GM21717 (cell line): ENCODE measurements around the gene SH3BP5.
"Not testable (repeated sequence)": the region's sequence is repeated elsewhere in the genome, so short reads cannot be mapped to it uniquely, and the experiment has no call there.

ENCODE experiments used
- ATAC-seq: cut with Tn5 transposase; IDR thresholded peaks from one replicate; pipeline ENCODE4 v1.9.1; 2021; ENCODE audit warnings: mild to moderate bottlenecking, moderate library complexity; ENCODE audit not compliant: unreplicated experiment

The SH3BP5 gene

DNA sequence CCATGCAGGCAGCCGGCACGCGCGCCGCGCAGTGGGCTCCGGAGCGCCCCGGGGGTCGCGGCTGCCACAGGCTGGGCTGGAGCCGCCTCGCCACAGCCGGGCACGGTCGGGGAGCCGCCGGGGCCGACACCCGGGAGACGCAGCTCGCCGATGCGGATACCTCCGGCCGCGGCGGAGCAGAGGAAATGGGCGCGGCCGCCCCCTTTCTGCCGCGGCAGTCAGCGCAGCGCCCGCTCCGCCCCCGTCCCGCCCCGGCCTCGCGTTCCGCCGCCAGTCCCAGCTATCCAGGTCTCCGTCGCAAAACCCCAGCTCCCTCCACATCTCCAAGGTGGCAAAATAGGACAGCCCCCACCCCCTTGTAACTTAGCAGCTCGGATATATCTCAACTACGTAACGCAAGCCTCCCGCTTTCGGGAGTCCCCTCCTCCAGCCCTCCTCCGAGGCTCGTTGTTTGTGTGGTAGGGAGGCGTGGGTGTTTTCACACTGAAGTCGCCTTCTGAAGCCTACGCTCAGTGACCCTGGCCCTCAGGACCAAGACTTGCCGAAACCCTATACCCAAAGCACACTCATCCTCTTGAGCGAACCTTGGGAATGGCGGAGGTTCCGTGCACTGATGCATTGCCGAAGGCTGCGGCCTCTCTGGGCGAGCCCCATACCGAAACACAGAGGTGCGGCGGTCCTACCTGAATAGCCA lies at the start of gene SH3BP5:
SH3BP5 (minus strand) TSS at position 182 of the 694 bp plus-strand sequence; CDS start at position 4, 178 bp downstream.
- ATAC-seq, result peak; percentile 64

DNA sequence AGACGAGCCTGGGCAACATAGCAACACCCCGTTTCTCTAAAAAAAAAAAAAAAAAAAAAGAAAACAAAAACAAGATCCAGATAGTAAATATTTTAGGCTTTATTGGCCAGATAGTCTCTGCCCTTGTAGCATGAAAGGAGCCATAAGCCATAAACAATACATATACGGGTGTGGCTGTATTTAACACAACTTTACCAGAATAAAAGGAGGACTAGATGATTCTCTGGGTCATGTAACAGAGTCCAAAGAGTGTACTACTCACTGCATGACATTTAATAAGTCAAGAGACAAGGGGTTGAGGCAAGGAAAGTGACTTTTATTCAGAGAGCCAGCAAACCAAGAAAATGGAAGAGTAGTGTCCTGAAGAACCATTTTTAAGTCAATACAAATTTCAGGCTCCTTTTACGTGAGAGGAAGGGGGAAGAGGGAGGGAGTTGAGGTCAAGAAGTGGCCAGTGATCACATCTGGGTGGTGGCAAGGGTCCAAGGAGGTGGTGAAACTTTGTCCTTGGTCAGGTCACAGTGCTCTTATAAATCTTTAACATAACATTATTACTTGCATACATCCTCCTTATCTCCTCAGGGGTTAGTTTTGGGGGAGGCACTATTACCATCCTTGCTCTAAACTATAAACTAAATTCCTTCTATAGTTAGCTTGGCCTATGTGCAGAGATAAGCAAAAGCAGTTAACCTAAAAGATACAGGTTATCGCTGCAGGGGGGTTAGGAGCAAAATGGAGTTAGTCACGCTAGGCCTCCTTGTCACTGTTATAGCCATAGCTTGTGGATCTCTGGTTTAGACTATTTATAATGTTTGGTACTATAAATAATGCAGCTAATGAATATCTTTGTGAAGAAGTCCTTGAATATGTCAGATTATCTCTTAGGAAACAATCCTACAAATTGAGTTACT lies 48.8 kb upstream of the SH3BP5 start:
- no peak for ATAC-seq

GRCh38 chr3:15377961-15378791 lies 45.8 kb upstream of the SH3BP5 start:
- peak; percentile 83 for ATAC-seq

- no peak for ATAC-seq
Observed at GRCh38 chr3:15375461-15376000, 43.1 kb upstream of the SH3BP5 start.

- no peak for ATAC-seq
Observed at GRCh38 chr3:15372918-15373317, 40.5 kb upstream of the SH3BP5 start.

GRCh38 chr3:15368561-15369135 lies 36.3 kb upstream of the SH3BP5 start:
- ATAC-seq, result no peak

DNA sequence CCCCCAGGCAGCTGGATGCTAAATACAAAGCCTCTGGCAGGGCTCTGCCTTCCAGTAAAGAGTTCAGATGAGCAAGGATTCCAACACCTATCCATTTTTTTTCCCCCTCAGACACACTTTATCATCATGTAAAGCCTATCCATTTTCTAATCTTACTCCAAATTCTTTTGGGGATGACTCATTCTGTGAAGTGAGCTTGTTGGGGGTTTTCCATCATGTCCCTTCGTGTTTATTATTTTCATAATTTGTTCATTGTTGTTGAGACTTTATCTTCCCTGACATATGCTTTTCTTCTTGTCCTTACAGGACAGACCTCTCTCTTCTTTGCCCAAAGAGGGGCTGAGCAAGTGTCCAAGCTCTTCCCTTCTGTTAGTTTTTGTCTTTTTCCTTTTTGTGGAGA lies 34.7 kb upstream of the SH3BP5 start:
- no peak for ATAC-seq

DNA sequence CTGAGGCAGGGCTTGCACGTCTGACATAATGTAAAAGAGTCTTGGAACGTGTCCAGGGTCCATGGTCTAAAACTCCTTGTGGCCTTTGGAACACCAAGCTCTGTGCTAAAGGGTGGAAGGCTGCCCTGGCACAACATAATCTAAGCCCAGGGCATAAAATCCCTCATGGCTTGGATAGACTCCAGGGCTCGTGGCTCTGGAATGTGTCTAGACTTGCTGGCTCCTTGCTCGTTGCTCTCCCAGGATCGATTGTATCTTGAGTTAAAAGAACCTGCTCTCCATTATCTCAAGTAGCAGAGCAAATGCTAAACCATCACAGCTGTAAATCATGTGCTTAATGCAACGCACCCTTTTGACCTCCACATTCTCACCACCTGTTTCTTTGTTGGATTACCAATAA lies 31.7 kb upstream of the SH3BP5 start:
- not testable (repeated sequence) for ATAC-seq

GRCh38 chr3:15361494-15362214 lies 29.3 kb upstream of the SH3BP5 start:
- ATAC-seq, result peak; percentile 74

DNA sequence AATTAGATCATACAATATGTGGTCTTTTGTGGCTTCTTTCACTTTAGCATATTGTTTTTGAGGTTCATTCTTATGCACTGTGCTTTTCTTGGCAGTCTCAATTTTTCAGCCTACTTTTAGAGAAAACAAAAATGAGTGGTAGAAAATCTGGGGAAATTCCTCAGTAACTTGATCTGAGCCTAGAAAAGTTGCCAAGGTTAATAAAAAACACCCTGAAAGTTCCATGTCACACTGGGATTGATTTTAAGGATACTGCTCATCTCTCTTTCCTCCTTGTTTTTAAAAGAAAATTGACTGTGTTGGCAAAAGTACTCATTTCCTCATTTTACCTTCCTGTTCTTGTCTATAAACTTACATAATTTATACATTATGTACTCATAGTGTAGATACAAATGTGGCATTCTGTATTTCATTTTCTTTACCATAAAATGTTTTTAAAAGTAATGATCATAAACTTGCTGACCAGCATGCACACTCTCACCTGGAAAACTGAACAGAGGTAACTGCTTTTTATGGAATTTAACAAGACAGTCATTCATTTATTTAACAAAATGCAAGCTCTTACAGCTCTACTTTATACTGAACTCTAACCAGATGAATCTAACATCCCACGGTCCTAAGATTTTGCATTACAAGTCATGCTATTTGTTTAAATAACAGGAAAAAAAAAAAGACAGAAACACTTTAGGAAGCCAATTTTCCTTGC lies 28.6 kb upstream of the SH3BP5 start:
- peak; percentile 1 for ATAC-seq

- no peak for ATAC-seq
Observed at GRCh38 chr3:15359677-15360397, 27.5 kb upstream of the SH3BP5 start.

GRCh38 chr3:15356651-15357061 lies 24.3 kb upstream of the SH3BP5 start:
- not testable (repeated sequence) for ATAC-seq

DNA sequence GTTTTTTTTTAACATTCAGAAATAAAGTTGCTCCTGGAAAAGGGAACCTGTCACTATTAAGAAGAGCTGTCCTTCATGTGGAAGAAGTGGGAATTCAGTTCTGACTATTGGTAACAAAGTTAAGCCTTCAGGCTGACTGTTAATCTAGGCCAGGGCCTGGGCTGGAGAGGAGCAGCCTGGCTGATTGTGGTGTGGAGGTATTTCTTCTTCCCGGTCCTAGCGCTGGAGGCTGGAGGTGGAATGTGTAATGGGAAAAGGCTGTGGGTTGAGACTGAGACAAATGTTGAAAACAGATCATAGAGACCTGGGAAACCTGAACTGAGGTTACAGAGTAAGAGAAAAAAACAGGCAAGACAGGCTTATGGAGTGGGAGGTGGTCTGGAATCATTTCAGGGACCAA lies 23.8 kb upstream of the SH3BP5 start:
- ATAC-seq, result no peak

DNA sequence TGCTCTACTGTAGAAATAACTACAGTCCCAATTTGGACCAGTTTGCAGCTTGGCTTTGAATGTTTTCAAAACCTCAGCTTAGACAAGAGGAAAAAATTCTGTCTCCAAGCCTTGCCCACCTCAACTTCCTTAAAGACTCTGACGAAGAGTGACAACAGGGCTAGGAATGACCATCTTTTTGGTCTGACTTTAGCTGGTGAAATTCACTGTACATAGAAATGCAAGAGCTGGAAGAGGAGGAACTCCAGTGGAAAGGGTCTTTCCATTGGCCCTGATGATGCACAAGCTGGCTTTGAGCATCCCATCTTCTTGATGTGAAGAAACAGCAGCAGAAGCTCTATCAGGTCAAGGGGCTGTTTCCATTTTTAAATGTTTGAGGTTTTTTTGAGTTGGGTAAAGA lies 22.7 kb upstream of the SH3BP5 start:
- no peak for ATAC-seq

DNA sequence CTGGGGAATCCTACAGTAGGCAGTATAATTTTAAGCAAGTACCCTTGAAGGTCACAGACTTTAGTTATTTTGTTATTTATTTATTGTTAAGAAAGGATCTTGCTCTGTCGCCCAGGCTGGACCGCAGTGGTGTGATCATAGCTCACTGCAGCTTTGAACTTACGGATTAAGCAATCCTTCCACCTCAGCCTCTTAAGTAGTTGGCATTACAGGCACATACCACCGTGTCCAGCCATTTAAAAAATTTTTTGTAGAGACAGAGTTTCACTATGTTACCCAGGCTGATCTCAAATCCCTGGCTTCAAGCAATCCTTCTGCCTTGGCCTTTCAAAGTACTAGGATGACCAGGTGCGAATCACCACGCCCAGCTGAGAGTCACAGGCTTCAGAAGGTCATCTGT lies 22.1 kb upstream of the SH3BP5 start:
- ATAC-seq, result no peak

DNA sequence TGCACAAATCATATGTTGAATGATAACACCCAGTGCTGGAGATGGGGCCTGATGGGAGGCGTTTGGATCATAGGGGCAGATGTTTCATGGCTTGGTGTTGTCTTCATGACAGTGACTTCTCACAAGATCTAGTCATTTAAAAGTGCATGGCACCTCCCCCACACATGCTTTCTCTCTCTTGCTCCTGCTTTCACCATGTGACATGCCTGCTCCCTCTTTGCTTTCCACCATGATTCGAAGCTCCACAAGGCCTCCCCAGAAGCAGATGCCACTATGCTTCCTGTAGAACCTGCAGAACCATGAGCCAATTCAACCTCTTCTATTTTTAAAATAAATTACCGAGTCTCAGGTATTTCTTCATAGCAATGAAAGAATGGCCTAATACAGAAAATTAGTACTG lies 17.8 kb upstream of the SH3BP5 start:
- ATAC-seq, result no peak

DNA sequence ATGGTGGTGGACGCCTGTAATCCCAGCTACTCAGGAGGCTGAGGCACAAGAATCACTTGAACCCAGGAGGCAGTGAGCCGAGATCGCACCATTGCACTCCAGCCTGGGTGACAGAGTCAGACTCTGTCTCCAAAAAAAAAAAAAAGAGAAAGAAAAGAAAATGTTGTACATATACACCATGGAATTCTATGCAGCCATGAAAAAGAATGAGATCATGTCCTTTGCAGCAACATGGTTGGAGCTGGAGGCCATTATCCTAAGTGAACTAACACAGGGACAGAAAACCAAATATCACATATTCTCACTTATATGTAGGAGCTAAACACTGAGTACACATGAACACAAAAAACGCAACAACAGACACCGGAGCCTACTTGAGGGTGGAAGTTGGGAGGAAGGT lies 17.1 kb upstream of the SH3BP5 start:
- not testable (repeated sequence) for ATAC-seq

- ATAC-seq, result no peak
Observed at GRCh38 chr3:15348246-15348645, 15.9 kb upstream of the SH3BP5 start.

GRCh38 chr3:15347737-15348110 lies 15.3 kb upstream of the SH3BP5 start:
- no peak for ATAC-seq
